Trophoblast cell (in vitro differentiated cells and primary cell): ENCODE measurements around the gene TPSAB1.

ENCODE experiments used
- DNase-seq, 2 donors: peaks; one replicate each; pipeline ENCODE4 v3.0.0-alpha.2; 2016
- H2AFZ ChIP-seq: 2 replicates; pipeline ENCODE4 v1.6.1; 2013; ENCODE audit warnings: low read length, moderate library complexity, mild to moderate bottlenecking; ENCODE audit not compliant: insufficient read depth, poor library complexity
- H2AK5ac ChIP-seq: 2 replicates; pipeline ENCODE4 v1.6.1; 2013; ENCODE audit warnings: mild to moderate bottlenecking, low read length
- H2BK120ac ChIP-seq: 2 replicates; pipeline ENCODE4 v1.6.1; 2013; ENCODE audit warnings: low read length, mild to moderate bottlenecking, moderate library complexity; ENCODE audit not compliant: insufficient read depth, poor library complexity
- H2BK12ac ChIP-seq: 2 replicates; pipeline ENCODE4 v1.6.1; 2013; ENCODE audit warnings: mild to moderate bottlenecking, low read length, moderate library complexity
- H2BK5ac ChIP-seq: 2 replicates; pipeline ENCODE4 v1.6.1; 2013; ENCODE audit warnings: low read length, low read depth, moderate library complexity, mild to moderate bottlenecking; ENCODE audit not compliant: poor library complexity
- H3K14ac ChIP-seq: 2 replicates; pipeline ENCODE4 v1.6.1; 2013; ENCODE audit warnings: mild to moderate bottlenecking, low read length
- H3K18ac ChIP-seq: 2 replicates; pipeline ENCODE4 v1.6.1; 2013; ENCODE audit warnings: mild to moderate bottlenecking, low read length
- H3K23ac ChIP-seq: 2 replicates; pipeline ENCODE4 v1.6.1; 2013; ENCODE audit warnings: low read length
- H3K27ac ChIP-seq: 2 replicates; pipeline ENCODE4 v1.5.1; 2013; ENCODE audit warnings: low read depth, mild to moderate bottlenecking, inconsistent platforms, low read length, moderate library complexity
- H3K27me3 ChIP-seq: 2 replicates; pipeline ENCODE4 v1.6.1; 2013; ENCODE audit warnings: inconsistent platforms, mild to moderate bottlenecking, low read length, moderate library complexity; ENCODE audit not compliant: insufficient read depth
- H3K36me3 ChIP-seq, 2 experiments: 1 replicate in 1 of 2; 2 replicates in 1 of 2; pipeline ENCODE4 v1.6.1; 2013; ENCODE audit warnings: low read length in 2 of 2, mild to moderate bottlenecking in 2 of 2, moderate library complexity in 1 of 2; ENCODE audit not compliant: insufficient read depth in 2 of 2, control insufficient read depth in 1 of 2
- H3K4ac ChIP-seq: 2 replicates; pipeline ENCODE4 v1.6.1; 2013; ENCODE audit warnings: low read depth, mild to moderate bottlenecking, low read length, moderate library complexity
- H3K4me1 ChIP-seq, 2 experiments: 1 replicate in 1 of 2; 2 replicates in 1 of 2; pipeline ENCODE4 v1.6.1; 2013; ENCODE audit warnings: low read length in 2 of 2, mild to moderate bottlenecking in 2 of 2, moderate library complexity in 1 of 2; ENCODE audit not compliant: insufficient read depth in 2 of 2, control insufficient read depth in 1 of 2
- H3K4me2 ChIP-seq: 2 replicates; pipeline ENCODE4 v1.6.1; 2013; ENCODE audit warnings: inconsistent platforms, mild to moderate bottlenecking, low read length, moderate library complexity
- H3K4me3 ChIP-seq: 2 replicates; pipeline ENCODE4 v1.5.1; 2013; ENCODE audit warnings: mild to moderate bottlenecking, low read depth, low read length, inconsistent platforms
- H3K79me1 ChIP-seq: one replicate; pipeline ENCODE4 v1.6.1; 2013; ENCODE audit warnings: low read length
- H3K79me2 ChIP-seq: 2 replicates; pipeline ENCODE4 v1.6.1; 2013; ENCODE audit warnings: low read length, mild to moderate bottlenecking; ENCODE audit not compliant: control insufficient read depth, insufficient read depth, poor library complexity
- H3K9ac ChIP-seq: 2 replicates; pipeline ENCODE4 v1.6.1; 2013; ENCODE audit warnings: mild to moderate bottlenecking, low read length
- H3K9me3 ChIP-seq: 2 replicates; pipeline ENCODE4 v1.6.1; 2013; ENCODE audit warnings: low read depth, mild to moderate bottlenecking, control low read depth, inconsistent platforms, low read length; ENCODE audit not compliant: insufficient read depth
- H4K12ac ChIP-seq: 2 replicates; pipeline ENCODE4 v1.6.1; 2013; ENCODE audit warnings: low read depth, mild to moderate bottlenecking, low read length, moderate library complexity
- H4K8ac ChIP-seq: 2 replicates; pipeline ENCODE4 v1.6.1; 2013; ENCODE audit warnings: low read depth, mild to moderate bottlenecking, low read length, moderate library complexity
- H4K91ac ChIP-seq: one replicate; pipeline ENCODE4 v1.6.1; 2013; ENCODE audit warnings: low read depth, mild to moderate bottlenecking, low read length, moderate library complexity
- WGBS: extraction: QIAGEN DNeasy Blood & Tissue Kit; methylation state at CpG from one replicate; pipeline ENCODE4 v1.1.7; 2013; ENCODE audit warnings: missing lambda C conversion rate; ENCODE audit not compliant: insufficient read length, insufficient coverage; ENCODE audit errors: extremely low coverage; 5-methylcytosine and 5-hydroxymethylcytosine counted together

Gene TPSAB1

GRCh38 chr16:1291576-1291974 lies 51.1 kb downstream of the TPSAB1 start:
- Histone ChIP-seq H2BK12ac (no peak overlapping the region), H4K12ac (no peak overlapping the region), H3K27me3 (peaks cover 4% of the 10 kb centered on the region), H2BK5ac (no peak overlapping the region), H2BK120ac (no peak overlapping the region), H4K8ac (no peak overlapping the region), H2AFZ (no peak overlapping the region), H3K27ac (no peak overlapping the region), H3K14ac (no peak overlapping the region), H4K91ac (no peak overlapping the region), H3K23ac (no peak overlapping the region), H3K4me2 (no peak overlapping the region), H3K79me1 (peaks cover 5% of the 10 kb centered on the region), H2AK5ac (no peak overlapping the region), H3K9me3 (peaks cover 3% of the 10 kb centered on the region), H3K9ac (no peak overlapping the region), H3K4ac (no peak overlapping the region), H3K18ac (no peak overlapping the region), H3K4me3 (no peak overlapping the region), H3K4me1 (peaks cover 26 to 38% of the 10 kb centered on the region in 2 experiments), H3K36me3 (no peaks in the 10 kb centered on the region), H3K79me2 (peaks cover 2% of the 10 kb centered on the region)
- no CpG with 5 or more reads among the region's 17 CpGs for WGBS
- DNase-seq = no peak
